Fibroblast of lung (primary cell): Measurements from ENCODE around the gene CPXM1. TPM values are rescaled to one million over a fixed set of nuclear protein-coding genes. Genes with fewer than 3 reads are reported as not detected.

Source experiments
- DNase-seq, 2 donors: peaks; one replicate each; pipeline versions ENCODE4 v3.0.0 to v3.0.0-alpha.2; 2010; ENCODE audit warnings: low read depth in 2 of 2
- H2AFZ ChIP-seq: 2 replicates; pipeline ENCODE4 v1.5.1; 2012; ENCODE audit warnings: low read length, control low read depth, inconsistent platforms
- H3K27ac ChIP-seq: 2 replicates; pipeline ENCODE4 v1.5.1; 2011; ENCODE audit warnings: low read length, control low read depth; ENCODE audit not compliant: insufficient read depth
- H3K27me3 ChIP-seq: 2 replicates; pipeline ENCODE4 v1.5.1; 2011; ENCODE audit warnings: mild to moderate bottlenecking, low read length; ENCODE audit not compliant: control insufficient read depth, insufficient read depth
- H3K36me3 ChIP-seq: 2 replicates; pipeline ENCODE4 v1.5.1; 2011; ENCODE audit warnings: low read length; ENCODE audit not compliant: control insufficient read depth, insufficient read depth
- H3K4me1 ChIP-seq: 2 replicates; pipeline ENCODE4 v1.5.1; 2011; ENCODE audit warnings: low read length; ENCODE audit not compliant: control insufficient read depth, insufficient read depth; ENCODE audit errors: extremely low read depth
- H3K4me2 ChIP-seq: 2 replicates; pipeline ENCODE4 v1.5.1; 2011; ENCODE audit warnings: low read length, control low read depth; ENCODE audit not compliant: insufficient read depth; ENCODE audit errors: extremely low read depth
- H3K4me3 ChIP-seq, 4 experiments: fragments of 200-600 bp in 1 of 4; sonication (generic) in 1 of 4; replicated peaks in 1 of 4; 2 replicates each; pipeline ENCODE4 v1.5.1; 2011 to 2016; ENCODE audit warnings: low read length in 4 of 4, low read depth in 3 of 4, mild to moderate bottlenecking in 3 of 4, control low read depth in 2 of 4, inconsistent platforms in 1 of 4, mixed read lengths in 1 of 4; ENCODE audit not compliant: insufficient read depth in 1 of 4; ENCODE audit errors: control extremely low read depth in 1 of 4
- H3K79me2 ChIP-seq: 2 replicates; pipeline ENCODE4 v1.5.1; 2012; ENCODE audit warnings: mild to moderate bottlenecking, low read length, inconsistent platforms; ENCODE audit not compliant: control insufficient read depth, insufficient read depth
- H3K9ac ChIP-seq: 2 replicates; pipeline ENCODE4 v1.5.1; 2011; ENCODE audit warnings: mild to moderate bottlenecking, low read length, control low read depth; ENCODE audit not compliant: insufficient read depth
- H3K9me3 ChIP-seq: 2 replicates; pipeline ENCODE4 v1.5.1; 2012; ENCODE audit warnings: low read depth, low read length; ENCODE audit not compliant: control insufficient read depth, insufficient read depth
- H4K20me1 ChIP-seq: 2 replicates; pipeline ENCODE4 v1.5.1; 2011; ENCODE audit warnings: low read length; ENCODE audit not compliant: control insufficient read depth, insufficient read depth; ENCODE audit errors: extremely low read depth
- EZH2 ChIP-seq: IDR thresholded peaks from 2 replicates; pipeline ENCODE4 v1.5.1; 2012; ENCODE audit warnings: low read length, control low read depth, mild to moderate bottlenecking; ENCODE audit errors: missing control alignments
- polyA plus RNA-seq, 2 donors: library from polyadenylated mRNA; depleted of rRNA in 1 of 2; stranded (reverse) in 1 of 2; unstranded in 1 of 2; fragments of >200 nt; gene quantifications; 2 replicates each; pipeline ENCODE4 v1.2.1, GENCODE V29; 2011 to 2012; ENCODE audit warnings: missing spikeins in 1 of 2
- total RNA-seq: library from RNA; depleted of rRNA; stranded (reverse); fragments of >200 nt; gene quantifications from 2 replicates; pipeline ENCODE4 v1.2.1, GENCODE V29; 2014
- TF ChIP-seq, protein P1 (sequence below), 2 donors: IDR thresholded peaks in 1 of 2; conservative IDR thresholded peaks in 1 of 2; 1 replicate in 1 of 2; 2 replicates in 1 of 2; pipeline ENCODE4 v1.5.1; 2011 to 2012; ENCODE audit warnings: low read length in 2 of 2, control low read depth in 1 of 2, inconsistent platforms in 1 of 2, low read depth in 1 of 2, mild to moderate bottlenecking in 1 of 2

The CPXM1 gene
- total and polyA plus RNA-seq, 2 donors (not counting 1 experiment from before 2014, with no cell fraction given), result 0.50 to 0.92 TPM

- H3K36me3 ChIP-seq, result no peaks in the 10 kb centered on the region
- no peak overlapping the region for H2AFZ ChIP-seq
- TF ChIP-seq EZH2, result no peak
- TF ChIP-seq, protein P1, sequence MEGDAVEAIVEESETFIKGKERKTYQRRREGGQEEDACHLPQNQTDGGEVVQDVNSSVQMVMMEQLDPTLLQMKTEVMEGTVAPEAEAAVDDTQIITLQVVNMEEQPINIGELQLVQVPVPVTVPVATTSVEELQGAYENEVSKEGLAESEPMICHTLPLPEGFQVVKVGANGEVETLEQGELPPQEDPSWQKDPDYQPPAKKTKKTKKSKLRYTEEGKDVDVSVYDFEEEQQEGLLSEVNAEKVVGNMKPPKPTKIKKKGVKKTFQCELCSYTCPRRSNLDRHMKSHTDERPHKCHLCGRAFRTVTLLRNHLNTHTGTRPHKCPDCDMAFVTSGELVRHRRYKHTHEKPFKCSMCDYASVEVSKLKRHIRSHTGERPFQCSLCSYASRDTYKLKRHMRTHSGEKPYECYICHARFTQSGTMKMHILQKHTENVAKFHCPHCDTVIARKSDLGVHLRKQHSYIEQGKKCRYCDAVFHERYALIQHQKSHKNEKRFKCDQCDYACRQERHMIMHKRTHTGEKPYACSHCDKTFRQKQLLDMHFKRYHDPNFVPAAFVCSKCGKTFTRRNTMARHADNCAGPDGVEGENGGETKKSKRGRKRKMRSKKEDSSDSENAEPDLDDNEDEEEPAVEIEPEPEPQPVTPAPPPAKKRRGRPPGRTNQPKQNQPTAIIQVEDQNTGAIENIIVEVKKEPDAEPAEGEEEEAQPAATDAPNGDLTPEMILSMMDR (conservative IDR thresholded peaks at IDR 0.05 in 1 of 2, IDR thresholded peaks at IDR 0.05 in 1 of 2; ENCODE audit: low read depth in 1 of 2, low read length in 2 of 2), result no peak
- DNase-seq, result no peak
- H3K4me2 ChIP-seq, result no peak overlapping the region
- H3K27me3 ChIP-seq, result peaks cover 47% of the 10 kb centered on the region
- H3K79me2 ChIP-seq, result no peaks in the 10 kb centered on the region
- H3K27ac ChIP-seq, result no peak overlapping the region
- no peak overlapping the region for H3K9ac ChIP-seq
- no peaks in the 10 kb centered on the region for H4K20me1 ChIP-seq
- H3K4me1 ChIP-seq, result peaks cover 2% of the 10 kb centered on the region
- no peaks in the 10 kb centered on the region for H3K9me3 ChIP-seq
- no peak overlapping the region for H3K4me3 ChIP-seq
Observed at GRCh38 chr20:2807019-2807418, 6.6 kb upstream of the CPXM1 start.

DNA sequence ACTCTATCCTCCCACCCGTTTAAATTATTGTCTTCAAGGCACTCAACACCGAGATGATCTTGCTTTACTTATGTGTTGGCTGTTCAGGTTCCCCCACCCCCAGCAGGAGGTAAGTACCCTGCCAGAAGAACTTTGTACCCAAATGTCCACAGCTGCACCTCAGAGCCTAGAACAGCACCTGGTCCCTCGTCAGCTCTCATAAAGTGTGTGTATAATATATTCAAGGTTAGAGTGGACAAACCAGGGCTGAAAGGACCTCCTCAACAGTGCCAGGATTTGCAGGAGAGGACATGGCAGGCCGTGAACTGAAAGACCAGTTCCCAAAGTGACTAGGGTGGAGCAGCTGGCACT lies 5.9 kb upstream of the CPXM1 start:
- Histone ChIP-seq H3K9ac (no peak overlapping the region), H3K4me1 (peaks cover 2% of the 10 kb centered on the region), H4K20me1 (no peaks in the 10 kb centered on the region), H3K27ac (no peak overlapping the region), H3K9me3 (no peaks in the 10 kb centered on the region), H2AFZ (no peak overlapping the region), H3K4me3 (no peak overlapping the region), H3K79me2 (no peaks in the 10 kb centered on the region), H3K27me3 (peaks cover 53% of the 10 kb centered on the region), H3K4me2 (no peak overlapping the region), H3K36me3 (no peaks in the 10 kb centered on the region)
- DNase-seq, result no peak
- no peak for TF ChIP-seq EZH2
- TF ChIP-seq, protein P1 (conservative IDR thresholded peaks at IDR 0.05 in 1 of 2, IDR thresholded peaks at IDR 0.05 in 1 of 2; ENCODE audit: low read depth in 1 of 2, low read length in 2 of 2), result no peak

DNA sequence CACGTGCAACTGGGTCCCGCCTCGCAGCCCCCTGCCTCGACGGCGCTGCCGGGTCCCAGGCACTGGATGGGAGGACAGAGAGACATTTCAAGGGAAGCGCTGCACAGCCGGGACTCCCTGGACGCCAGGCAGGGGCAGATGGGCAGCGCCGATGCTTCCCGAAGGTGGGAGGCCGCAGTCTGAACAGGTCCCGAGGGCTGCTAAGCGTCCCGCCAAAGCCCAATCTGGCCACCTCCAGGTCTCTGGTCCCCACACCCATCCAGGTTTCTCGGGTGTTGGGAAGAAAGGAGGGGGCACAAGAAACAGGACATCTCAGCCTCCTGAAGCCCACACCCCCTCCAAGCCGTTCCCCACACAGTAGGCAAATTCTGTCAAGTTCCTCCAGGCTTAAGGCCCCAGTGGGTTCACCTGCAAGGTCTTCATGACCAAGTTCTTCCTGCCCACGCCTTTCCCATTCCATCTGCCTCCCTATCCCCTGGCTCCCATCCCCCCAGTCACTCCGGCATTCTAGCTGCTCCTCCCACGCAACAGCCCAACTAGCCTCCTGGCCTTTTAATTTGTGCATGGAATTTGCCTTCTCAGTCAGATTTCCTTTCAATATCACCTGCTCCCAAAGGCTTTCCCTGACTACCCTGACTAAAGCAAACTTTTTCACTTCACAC lies 5.4 kb upstream of the CPXM1 start:
- peak; percentile 46 for TF ChIP-seq EZH2
- TF ChIP-seq, protein P1 (conservative IDR thresholded peaks at IDR 0.05 in 1 of 2, IDR thresholded peaks at IDR 0.05 in 1 of 2; ENCODE audit: low read depth in 1 of 2, low read length in 2 of 2), result no peak
- no peak overlapping the region for H3K4me3 ChIP-seq
- no peaks in the 10 kb centered on the region for H3K79me2 ChIP-seq
- no peak overlapping the region for H2AFZ ChIP-seq
- H3K27me3 ChIP-seq, result peaks cover 58% of the 10 kb centered on the region
- H3K4me2 ChIP-seq, result no peak overlapping the region
- peak in 1 of 2 donors; percentile 39 for DNase-seq
- H4K20me1 ChIP-seq, result no peaks in the 10 kb centered on the region
- H3K9me3 ChIP-seq, result no peaks in the 10 kb centered on the region
- H3K27ac ChIP-seq, result no peak overlapping the region
- H3K9ac ChIP-seq, result no peak overlapping the region
- peaks cover 2% of the 10 kb centered on the region for H3K4me1 ChIP-seq
- H3K36me3 ChIP-seq, result no peaks in the 10 kb centered on the region
